HuH-7.5 (cell line): ENCODE data around the gene CRIP3.
"Not testable (repeated sequence)": the region's sequence is repeated elsewhere in the genome, so short reads cannot be mapped to it uniquely, and the experiment has no call there.

Experiments
- DNase-seq: peaks from one replicate; pipeline ENCODE4 v3.0.0; 2011; ENCODE audit warnings: low spot score

The CRIP3 gene

GRCh38 chr6:43308101-43308989 is at the start of gene CRIP3:
Gene CRIP3, minus strand, starts transcription at chr6:43308826. Its CDS starts 34 bp downstream, at chr6:43308792.
- no peak for DNase-seq

GRCh38 chr6:43355862-43356590 is 47.4 kb upstream of the CRIP3 start:
- peak; percentile 23 for DNase-seq

GRCh38 chr6:43351951-43352350 is 43.3 kb upstream of the CRIP3 start:
- not testable (repeated sequence) for DNase-seq

- no peak for DNase-seq
These were observed 38.8 kb upstream of the CRIP3 start for GRCh38 chr6:43347444-43347843.

GRCh38 chr6:43347021-43347420 is 38.4 kb upstream of the CRIP3 start:
- DNase-seq = no peak

GRCh38 chr6:43346243-43346642 is 37.6 kb upstream of the CRIP3 start:
- DNase-seq = not testable (repeated sequence)

- DNase-seq = no peak
These were observed 30.5 kb upstream of the CRIP3 start for GRCh38 chr6:43339168-43339567.

GRCh38 chr6:43338243-43338642 is 29.6 kb upstream of the CRIP3 start:
- no peak for DNase-seq

GRCh38 chr6:43336382-43336781 is 27.8 kb upstream of the CRIP3 start:
- DNase-seq = no peak

- no peak for DNase-seq
These were observed 26.8 kb upstream of the CRIP3 start for GRCh38 chr6:43335469-43335868.

- peak; percentile 8 for DNase-seq
These were observed 26.0 kb upstream of the CRIP3 start for GRCh38 chr6:43334466-43335095.

- no peak for DNase-seq
These were observed 23.3 kb upstream of the CRIP3 start for GRCh38 chr6:43331891-43332290.

- DNase-seq = no peak
These were observed 22.8 kb upstream of the CRIP3 start for GRCh38 chr6:43331470-43331869.

- no peak for DNase-seq
These were observed 19.9 kb upstream of the CRIP3 start for GRCh38 chr6:43328528-43328927.

GRCh38 chr6:43325876-43326275 is 17.2 kb upstream of the CRIP3 start:
- DNase-seq = no peak

GRCh38 chr6:43318011-43318410 is 9.4 kb upstream of the CRIP3 start:
- DNase-seq = no peak

GRCh38 chr6:43313813-43314212 is 5.2 kb upstream of the CRIP3 start:
- no peak for DNase-seq

GRCh38 chr6:43311666-43312065 is 3.0 kb upstream of the CRIP3 start:
- DNase-seq = no peak

GRCh38 chr6:43310624-43311023 is 2.0 kb upstream of the CRIP3 start:
- DNase-seq = no peak

GRCh38 chr6:43310134-43310533 is 1.5 kb upstream of the CRIP3 start:
- no peak for DNase-seq

GRCh38 chr6:43308990-43309477 is 408 bp upstream of the CRIP3 start:
- no peak for DNase-seq

- DNase-seq = no peak
These were observed 1.1 kb downstream of the CRIP3 start for GRCh38 chr6:43307451-43308100.
